NCI-H526 (cell line): ENCODE measurements around the gene RTP5.

Source experiments
- DNase-seq, 2 experiments: peaks; one replicate each; lab custom pipeline; 2025; lab: John Stamatoyannopoulos, UW

Gene RTP5

GRCh38 chr2:241857572-241858121 lies 11.9 kb upstream of the RTP5 start:
- no peak for DNase-seq

GRCh38 chr2:241858206-241859016 lies 11.1 kb upstream of the RTP5 start, which contains the start of gene PDCD1:
Gene PDCD1 (minus strand): TSS chr2:241858894. CDS start chr2:241858838, 56 bp downstream.
- DNase-seq = peak in 1 of 2 experiments; percentile 40

GRCh38 chr2:241859017-241859435 lies 10.5 kb upstream of the RTP5 start:
- DNase-seq = no peak

GRCh38 chr2:241859436-241860183 lies 9.9 kb upstream of the RTP5 start:
- peak; percentile 41 to 69 for DNase-seq

GRCh38 chr2:241860184-241861078 lies 9.1 kb upstream of the RTP5 start:
- DNase-seq = peak in 1 of 2 experiments; percentile 63

- DNase-seq = no peak
Observed at GRCh38 chr2:241861264-241861663, 8.3 kb upstream of the RTP5 start.

- DNase-seq = no peak
Observed at GRCh38 chr2:241862093-241862492, 7.4 kb upstream of the RTP5 start.

- no peak for DNase-seq
Observed at GRCh38 chr2:241862775-241863535, 6.6 kb upstream of the RTP5 start.

- DNase-seq = no peak
Observed at GRCh38 chr2:241863536-241863954, 6.0 kb upstream of the RTP5 start.

- DNase-seq = no peak
Observed at GRCh38 chr2:241864168-241864849, 5.2 kb upstream of the RTP5 start.

GRCh38 chr2:241864850-241865213 lies 4.7 kb upstream of the RTP5 start:
- no peak for DNase-seq

- DNase-seq = no peak
Observed at GRCh38 chr2:241865416-241865956, 4.0 kb upstream of the RTP5 start.

GRCh38 chr2:241865957-241866789 lies 3.4 kb upstream of the RTP5 start:
- DNase-seq = peak in 1 of 2 experiments; percentile 36

GRCh38 chr2:241866790-241867645 lies 2.5 kb upstream of the RTP5 start:
- no peak for DNase-seq

- no peak for DNase-seq
Observed at GRCh38 chr2:241867776-241868420, 1.6 kb upstream of the RTP5 start.

GRCh38 chr2:241868661-241869081 lies 858 bp upstream of the RTP5 start:
- peak in 1 of 2 experiments; percentile 50 for DNase-seq

- no peak for DNase-seq
Observed at GRCh38 chr2:241870081-241870541, 582 bp downstream of the RTP5 start.
